SK-N-SH treated with all-trans-retinoic acid at 6 μM for 48 hours (cell line): ENCODE data around the gene HOXA13.

Experiments
- ATAC-seq: fragments of 200-7000 bp; cut with Tn5 transposase; 3 replicates; pipeline ENCODE4 v1.9.1; 2020; ENCODE audit warnings: mild to moderate bottlenecking, moderate library complexity
- ARNTL ChIP-seq: fragments of 450-650 bp; formaldehyde crosslinking; IDR thresholded peaks from 2 replicates; pipeline ENCODE4 v1.5.0; 2020; ENCODE audit warnings: low read depth, mild to moderate bottlenecking, moderate library complexity, borderline replicate concordance
- BACH2 ChIP-seq: fragments of 250-450 bp; sonication (Bioruptor Pico); IDR thresholded peaks from 2 replicates; pipeline ENCODE4 v1.9.0; 2021; ENCODE audit warnings: mild to moderate bottlenecking, borderline replicate concordance
- CSDC2 ChIP-seq: fragments of 250-450 bp; sonication (Bioruptor Pico); IDR thresholded peaks from 2 replicates; pipeline ENCODE4 v1.5.0; 2020; ENCODE audit warnings: mild to moderate bottlenecking, moderate library complexity
- ESRRG ChIP-seq: fragments of 250-450 bp; sonication (Bioruptor Pico); IDR thresholded peaks from 2 replicates; pipeline ENCODE4 v1.6.1; 2021; ENCODE audit warnings: mild to moderate bottlenecking
- GLIS3 ChIP-seq: fragments of 250-450 bp; sonication (Bioruptor Pico); IDR thresholded peaks from 2 replicates; pipeline ENCODE4 v1.5.0; 2020; ENCODE audit warnings: mild to moderate bottlenecking, moderate library complexity
- ISL1 ChIP-seq: fragments of 250-450 bp; sonication (Bioruptor Pico); IDR thresholded peaks from 2 replicates; pipeline ENCODE4 v2.1.2; 2022; ENCODE audit warnings: mild to moderate bottlenecking, moderate library complexity
- OSR1 ChIP-seq: fragments of 250-450 bp; sonication (Bioruptor Pico); IDR thresholded peaks from 2 replicates; pipeline ENCODE4 v1.8.0; 2022; ENCODE audit warnings: moderate library complexity, mild to moderate bottlenecking, inconsistent platforms
- PPARA ChIP-seq: fragments of 250-450 bp; sonication (Bioruptor Pico); IDR thresholded peaks from 2 replicates; pipeline ENCODE4 v1.5.0; 2020; ENCODE audit warnings: mild to moderate bottlenecking, borderline replicate concordance
- RARB ChIP-seq: fragments of 250-450 bp; sonication (Bioruptor Pico); IDR thresholded peaks from 2 replicates; pipeline ENCODE4 v1.8.0; 2021; ENCODE audit warnings: mild to moderate bottlenecking, moderate library complexity
- TCF4 ChIP-seq: fragments of 250-450 bp; sonication (Bioruptor Pico); IDR thresholded peaks from 2 replicates; pipeline ENCODE4 v1.8.0; 2021; ENCODE audit warnings: mild to moderate bottlenecking, moderate library complexity, borderline replicate concordance
- TOX ChIP-seq: fragments of 250-450 bp; sonication (Bioruptor Pico); IDR thresholded peaks from 2 replicates; pipeline ENCODE4 v1.8.0; 2021; ENCODE audit warnings: mild to moderate bottlenecking, moderate library complexity, borderline replicate concordance
- ZC3H10 ChIP-seq: fragments of 250-450 bp; sonication (Bioruptor Pico); IDR thresholded peaks from 2 replicates; pipeline ENCODE4 v1.5.1; 2021; ENCODE audit warnings: mild to moderate bottlenecking, moderate library complexity
- ZFP3 ChIP-seq: fragments of 250-450 bp; sonication (Bioruptor Pico); IDR thresholded peaks from 2 replicates; pipeline ENCODE4 v1.5.0; 2020; ENCODE audit warnings: mild to moderate bottlenecking, moderate library complexity
- ZFP30 ChIP-seq: fragments of 450-650 bp; formaldehyde crosslinking; IDR thresholded peaks from 2 replicates; pipeline ENCODE4 v1.5.0; 2022; ENCODE audit warnings: mild to moderate bottlenecking, moderate library complexity
- ZNF565 ChIP-seq: fragments of 450-650 bp; formaldehyde crosslinking; conservative IDR thresholded peaks from 2 replicates; pipeline ENCODE4 v1.5.0; 2020; ENCODE audit warnings: low read depth, mild to moderate bottlenecking, moderate library complexity
- ZNF70 ChIP-seq: fragments of 450-650 bp; formaldehyde crosslinking; IDR thresholded peaks from 2 replicates; pipeline ENCODE4 v1.5.0; 2020; ENCODE audit warnings: mild to moderate bottlenecking, moderate library complexity
- ZNF8 ChIP-seq: fragments of 450-650 bp; formaldehyde crosslinking; IDR thresholded peaks from 2 replicates; pipeline ENCODE4 v1.5.0; 2020; ENCODE audit warnings: mild to moderate bottlenecking, moderate library complexity
- TF ChIP-seq, protein P1 (sequence below): fragments of 250-450 bp; sonication (Bioruptor Pico); IDR thresholded peaks from 2 replicates; pipeline ENCODE4 v1.5.1; 2020; ENCODE audit warnings: low read depth, mild to moderate bottlenecking, moderate library complexity
- TF ChIP-seq, protein P2 (sequence below): fragments of 250-450 bp; sonication (Bioruptor Pico); IDR thresholded peaks from 2 replicates; pipeline ENCODE4 v1.8.0; 2021; ENCODE audit warnings: low read depth, mild to moderate bottlenecking, moderate library complexity, borderline replicate concordance
- TF ChIP-seq, protein P3 (sequence below): fragments of 250-450 bp; sonication (Bioruptor Pico); IDR thresholded peaks from 2 replicates; pipeline ENCODE4 v1.5.1; 2021; ENCODE audit warnings: mild to moderate bottlenecking, moderate library complexity
- TF ChIP-seq, protein P4 (sequence below): fragments of 250-450 bp; sonication (Bioruptor Pico); IDR thresholded peaks from 2 replicates; pipeline ENCODE4 v1.5.0; 2020; ENCODE audit warnings: mild to moderate bottlenecking, moderate library complexity

The HOXA13 gene

DNA sequence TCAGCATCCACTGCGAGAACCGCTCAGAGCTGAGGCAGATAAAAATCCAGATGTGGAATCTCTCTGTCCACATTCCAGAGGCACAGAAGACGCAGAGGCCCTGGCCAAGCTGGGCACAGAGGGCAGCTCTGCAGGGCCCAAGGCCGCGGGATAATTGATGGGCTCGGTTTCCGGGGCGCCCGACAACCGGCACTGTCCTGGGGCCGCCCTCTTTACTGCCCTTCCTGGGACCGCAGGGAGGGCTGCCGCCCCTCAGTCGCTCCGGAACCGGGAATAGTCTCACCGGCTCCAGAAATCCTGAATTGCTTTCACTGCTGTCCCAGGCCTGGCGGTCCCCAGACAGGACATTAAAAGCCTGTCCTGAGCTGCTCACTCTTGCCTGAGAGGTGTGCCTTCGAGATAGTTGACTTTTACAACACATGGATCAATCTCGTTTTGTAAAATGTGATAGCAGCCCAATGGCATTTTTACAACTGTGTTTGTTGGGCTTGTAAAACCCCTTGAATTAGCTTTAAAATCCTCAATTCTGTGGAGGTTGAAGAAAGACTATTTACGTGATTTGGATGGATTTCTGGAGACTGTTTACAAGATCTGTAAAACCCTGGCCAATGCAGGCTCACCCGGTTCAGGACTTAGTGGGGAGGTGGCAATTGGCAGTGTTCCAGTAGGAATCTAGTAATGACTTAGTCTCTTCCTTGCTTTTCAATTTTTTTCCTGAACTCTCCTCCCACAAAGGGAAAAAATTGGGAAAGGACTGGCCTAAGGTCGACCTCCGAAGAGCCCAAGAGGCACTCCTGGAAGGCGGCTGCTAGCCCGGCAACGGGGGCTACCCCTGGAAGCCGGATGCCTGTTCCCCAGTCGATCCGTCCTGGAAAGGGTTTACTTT is 50.9 kb downstream of the HOXA13 start:
- TF ChIP-seq, protein P1, sequence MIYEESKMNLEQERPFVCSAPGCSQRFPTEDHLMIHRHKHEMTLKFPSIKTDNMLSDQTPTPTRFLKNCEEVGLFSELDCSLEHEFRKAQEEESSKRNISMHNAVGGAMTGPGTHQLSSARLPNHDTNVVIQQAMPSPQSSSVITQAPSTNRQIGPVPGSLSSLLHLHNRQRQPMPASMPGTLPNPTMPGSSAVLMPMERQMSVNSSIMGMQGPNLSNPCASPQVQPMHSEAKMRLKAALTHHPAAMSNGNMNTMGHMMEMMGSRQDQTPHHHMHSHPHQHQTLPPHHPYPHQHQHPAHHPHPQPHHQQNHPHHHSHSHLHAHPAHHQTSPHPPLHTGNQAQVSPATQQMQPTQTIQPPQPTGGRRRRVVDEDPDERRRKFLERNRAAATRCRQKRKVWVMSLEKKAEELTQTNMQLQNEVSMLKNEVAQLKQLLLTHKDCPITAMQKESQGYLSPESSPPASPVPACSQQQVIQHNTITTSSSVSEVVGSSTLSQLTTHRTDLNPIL (CRISPR knock-in tag) = no peak
- TF ChIP-seq ZC3H10 (no peak), RARB (CRISPR knock-in tag) (no peak), CSDC2 (no peak), ZFP30 (CRISPR knock-in tag) (no peak), ZNF8 (CRISPR knock-in tag) (no peak), ZNF70 (no peak)
- ATAC-seq = no peak

DNA sequence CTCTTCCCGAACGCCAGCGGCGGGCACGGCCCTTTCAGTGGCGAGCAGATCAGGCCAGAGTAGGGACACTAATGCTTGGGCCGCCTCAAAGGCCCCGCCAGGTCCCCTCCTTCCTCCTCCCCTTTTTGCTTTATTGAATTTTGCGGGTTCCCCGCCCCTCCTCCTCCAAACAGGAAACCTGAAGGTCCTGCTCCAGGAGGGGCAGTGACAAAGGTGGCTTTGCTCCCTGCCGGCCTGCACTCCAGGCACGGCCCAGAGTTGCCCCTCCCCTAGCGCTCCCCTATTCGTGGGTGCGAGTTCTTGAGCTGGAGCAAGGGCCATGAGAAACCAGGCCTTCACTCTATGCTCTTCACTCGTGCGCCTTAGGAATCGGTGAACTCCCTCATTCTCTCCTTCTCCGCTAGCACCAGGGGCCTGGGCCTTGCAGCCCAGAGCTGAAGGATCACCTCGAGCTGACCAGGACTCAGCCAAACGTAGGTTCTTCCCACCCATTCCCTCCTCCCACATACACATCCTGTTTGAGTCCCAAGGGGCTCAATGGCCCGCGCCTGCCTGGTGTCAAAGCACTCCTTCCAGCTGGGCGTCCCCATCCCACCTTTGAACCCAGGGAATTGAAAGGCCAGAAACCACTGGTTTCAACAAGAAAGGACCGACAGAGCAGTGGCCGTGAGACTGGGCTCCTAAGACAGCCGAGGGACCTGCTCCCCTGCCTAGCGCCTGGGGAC is 51.7 kb downstream of the HOXA13 start:
- ATAC-seq = no peak
- no peak for TF ChIP-seq RARB (CRISPR knock-in tag)
- TF ChIP-seq ZNF70 = no peak
- no peak for TF ChIP-seq GLIS3 (CRISPR knock-in tag)
- no peak for TF ChIP-seq OSR1 (CRISPR knock-in tag)
- no peak for TF ChIP-seq CSDC2
- TF ChIP-seq ZNF565 (CRISPR knock-in tag) = no peak
- no peak for TF ChIP-seq ZC3H10
- no peak for TF ChIP-seq PPARA (CRISPR knock-in tag)
- TF ChIP-seq, all 23 proteins: peak for 0

DNA sequence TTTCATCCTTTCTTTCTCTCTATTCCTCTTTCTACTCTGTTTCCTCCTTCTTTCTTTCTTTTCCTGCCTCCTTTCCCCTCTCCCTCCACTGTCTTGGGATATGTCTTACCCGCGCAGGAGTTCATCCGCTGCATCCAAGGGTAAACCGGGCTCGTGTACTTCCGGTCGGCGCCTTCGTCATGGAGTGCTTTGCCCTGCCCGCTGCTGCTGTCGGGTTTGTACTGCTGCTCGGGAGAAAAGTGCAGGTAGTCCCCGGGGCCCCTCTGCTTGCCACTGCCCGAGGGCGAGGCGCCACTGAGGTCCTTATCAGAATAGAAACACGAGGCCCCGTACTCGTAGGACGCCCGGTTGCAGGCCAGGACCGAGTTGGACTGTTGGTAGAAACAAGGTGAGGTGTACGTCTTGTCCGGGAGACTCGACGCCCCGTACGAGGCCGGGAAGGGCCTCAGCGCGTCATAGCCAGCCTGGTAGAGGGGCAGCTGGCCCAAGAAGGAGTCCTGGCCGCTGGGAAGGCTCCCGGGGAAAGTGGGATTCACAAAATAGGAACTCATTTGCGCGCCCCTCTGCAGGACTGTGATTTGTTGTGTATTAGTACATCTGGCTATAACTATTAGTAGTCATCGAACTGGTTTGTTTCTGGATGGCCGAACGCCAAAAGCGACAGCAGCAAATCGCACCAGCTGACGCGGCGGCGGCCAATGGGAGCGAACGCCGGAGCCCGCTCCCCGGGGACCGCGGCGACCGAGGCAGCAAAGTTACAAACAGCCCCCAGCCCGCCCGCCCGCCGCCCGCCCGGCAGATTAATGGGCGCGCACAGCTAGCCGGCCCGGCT is 52.5 kb downstream of the HOXA13 start, which contains the start of gene HOXA6:
HOXA6 (minus strand) TSS at position 576 of the 832 bp plus-strand sequence; CDS start at position 551, 25 bp downstream.
- ATAC-seq = no peak
- TF ChIP-seq CSDC2 (no peak), OSR1 (CRISPR knock-in tag) (no peak), ISL1 (CRISPR knock-in tag) (no peak), TOX (no peak), ESRRG (no peak), GLIS3 (CRISPR knock-in tag) (no peak), ZNF8 (CRISPR knock-in tag) (no peak), BACH2 (CRISPR knock-in tag) (no peak), ZFP30 (CRISPR knock-in tag) (no peak), TCF4 (CRISPR knock-in tag) (no peak), ZC3H10 (no peak)
- TF ChIP-seq, protein P2, sequence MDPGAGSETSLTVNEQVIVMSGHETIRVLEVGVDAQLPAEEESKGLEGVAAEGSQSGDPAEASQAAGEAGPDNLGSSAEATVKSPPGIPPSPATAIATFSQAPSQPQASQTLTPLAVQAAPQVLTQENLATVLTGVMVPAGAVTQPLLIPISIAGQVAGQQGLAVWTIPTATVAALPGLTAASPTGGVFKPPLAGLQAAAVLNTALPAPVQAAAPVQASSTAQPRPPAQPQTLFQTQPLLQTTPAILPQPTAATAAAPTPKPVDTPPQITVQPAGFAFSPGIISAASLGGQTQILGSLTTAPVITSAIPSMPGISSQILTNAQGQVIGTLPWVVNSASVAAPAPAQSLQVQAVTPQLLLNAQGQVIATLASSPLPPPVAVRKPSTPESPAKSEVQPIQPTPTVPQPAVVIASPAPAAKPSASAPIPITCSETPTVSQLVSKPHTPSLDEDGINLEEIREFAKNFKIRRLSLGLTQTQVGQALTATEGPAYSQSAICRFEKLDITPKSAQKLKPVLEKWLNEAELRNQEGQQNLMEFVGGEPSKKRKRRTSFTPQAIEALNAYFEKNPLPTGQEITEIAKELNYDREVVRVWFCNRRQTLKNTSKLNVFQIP = no peak
- TF ChIP-seq, protein P3, sequence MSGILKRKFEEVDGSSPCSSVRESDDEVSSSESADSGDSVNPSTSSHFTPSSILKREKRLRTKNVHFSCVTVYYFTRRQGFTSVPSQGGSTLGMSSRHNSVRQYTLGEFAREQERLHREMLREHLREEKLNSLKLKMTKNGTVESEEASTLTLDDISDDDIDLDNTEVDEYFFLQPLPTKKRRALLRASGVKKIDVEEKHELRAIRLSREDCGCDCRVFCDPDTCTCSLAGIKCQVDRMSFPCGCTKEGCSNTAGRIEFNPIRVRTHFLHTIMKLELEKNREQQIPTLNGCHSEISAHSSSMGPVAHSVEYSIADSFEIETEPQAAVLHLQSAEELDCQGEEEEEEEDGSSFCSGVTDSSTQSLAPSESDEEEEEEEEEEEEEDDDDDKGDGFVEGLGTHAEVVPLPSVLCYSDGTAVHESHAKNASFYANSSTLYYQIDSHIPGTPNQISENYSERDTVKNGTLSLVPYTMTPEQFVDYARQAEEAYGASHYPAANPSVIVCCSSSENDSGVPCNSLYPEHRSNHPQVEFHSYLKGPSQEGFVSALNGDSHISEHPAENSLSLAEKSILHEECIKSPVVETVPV (CRISPR knock-in tag) = no peak

DNA sequence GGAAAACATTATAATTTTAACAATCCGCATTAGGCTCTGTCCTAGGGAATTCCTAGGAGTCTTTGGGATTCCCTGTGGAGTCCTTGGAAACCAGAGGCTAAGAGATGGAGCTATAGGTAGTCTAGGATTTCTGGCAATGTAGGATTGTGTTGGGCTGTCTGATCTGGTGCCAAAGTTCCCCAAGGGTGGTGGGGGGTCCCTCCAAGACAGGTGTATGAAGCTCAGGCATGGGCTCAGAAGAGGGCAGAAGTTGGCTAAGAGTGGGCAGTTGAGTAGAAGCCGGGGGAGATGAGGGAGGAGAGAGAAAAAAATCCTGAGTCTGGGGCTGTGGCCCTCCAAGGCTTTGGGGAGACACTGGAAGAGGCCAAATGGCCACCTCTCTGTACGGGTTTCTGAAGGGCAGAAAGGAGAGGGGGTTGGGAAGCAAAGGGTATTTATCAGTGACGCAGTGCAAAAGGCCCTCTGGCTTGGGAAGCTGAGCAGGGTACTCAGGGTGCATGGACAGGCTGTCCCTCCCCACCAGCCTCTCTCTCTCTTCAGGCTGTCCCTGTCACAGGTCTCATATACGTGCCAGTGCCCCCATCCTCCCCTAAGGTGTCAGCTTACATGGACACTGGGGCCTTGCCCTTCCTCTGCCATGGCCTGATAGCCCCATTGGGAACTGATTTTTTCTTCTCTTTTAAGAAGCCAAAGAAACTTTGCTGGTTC is 53.2 kb downstream of the HOXA13 start:
- no peak for ATAC-seq
- TF ChIP-seq RARB (CRISPR knock-in tag) (no peak), ZNF70 (no peak), TCF4 (CRISPR knock-in tag) (no peak), ZFP30 (CRISPR knock-in tag) (no peak), ZNF565 (CRISPR knock-in tag) (no peak), ZFP3 (CRISPR knock-in tag) (no peak), ARNTL (CRISPR knock-in tag) (no peak), CSDC2 (no peak)
- TF ChIP-seq, protein P2 = no peak
- TF ChIP-seq, protein P1 (CRISPR knock-in tag) = no peak
- TF ChIP-seq, protein P4, sequence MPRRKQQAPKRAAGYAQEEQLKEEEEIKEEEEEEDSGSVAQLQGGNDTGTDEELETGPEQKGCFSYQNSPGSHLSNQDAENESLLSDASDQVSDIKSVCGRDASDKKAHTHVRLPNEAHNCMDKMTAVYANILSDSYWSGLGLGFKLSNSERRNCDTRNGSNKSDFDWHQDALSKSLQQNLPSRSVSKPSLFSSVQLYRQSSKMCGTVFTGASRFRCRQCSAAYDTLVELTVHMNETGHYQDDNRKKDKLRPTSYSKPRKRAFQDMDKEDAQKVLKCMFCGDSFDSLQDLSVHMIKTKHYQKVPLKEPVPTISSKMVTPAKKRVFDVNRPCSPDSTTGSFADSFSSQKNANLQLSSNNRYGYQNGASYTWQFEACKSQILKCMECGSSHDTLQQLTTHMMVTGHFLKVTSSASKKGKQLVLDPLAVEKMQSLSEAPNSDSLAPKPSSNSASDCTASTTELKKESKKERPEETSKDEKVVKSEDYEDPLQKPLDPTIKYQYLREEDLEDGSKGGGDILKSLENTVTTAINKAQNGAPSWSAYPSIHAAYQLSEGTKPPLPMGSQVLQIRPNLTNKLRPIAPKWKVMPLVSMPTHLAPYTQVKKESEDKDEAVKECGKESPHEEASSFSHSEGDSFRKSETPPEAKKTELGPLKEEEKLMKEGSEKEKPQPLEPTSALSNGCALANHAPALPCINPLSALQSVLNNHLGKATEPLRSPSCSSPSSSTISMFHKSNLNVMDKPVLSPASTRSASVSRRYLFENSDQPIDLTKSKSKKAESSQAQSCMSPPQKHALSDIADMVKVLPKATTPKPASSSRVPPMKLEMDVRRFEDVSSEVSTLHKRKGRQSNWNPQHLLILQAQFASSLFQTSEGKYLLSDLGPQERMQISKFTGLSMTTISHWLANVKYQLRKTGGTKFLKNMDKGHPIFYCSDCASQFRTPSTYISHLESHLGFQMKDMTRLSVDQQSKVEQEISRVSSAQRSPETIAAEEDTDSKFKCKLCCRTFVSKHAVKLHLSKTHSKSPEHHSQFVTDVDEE (CRISPR knock-in tag) = no peak
